ENCODE results near the gene SLC25A30. TPM values are rescaled to one million over a fixed set of nuclear protein-coding genes. Genes with fewer than 3 reads are reported as not detected.
"Not testable (repeated sequence)": the region's sequence is repeated elsewhere in the genome, so short reads cannot be mapped to it uniquely, and the experiment has no call there.

The SLC25A30 gene
- total and polyA plus RNA-seq, 12 donors = 3.4 to 45.6 (median 19.0) TPM

- no peak for DNase-seq
- Histone ChIP-seq H3K27me3 (no peaks in the 10 kb centered on the region), H3K4me3 (no peak overlapping the region), H3K4me1 (replicated peaks in 1 of 2) (peaks cover 6 to 16% of the 10 kb centered on the region in 2 donors), H3K9me3 (replicated peaks in 1 of 3) (no peaks in the 10 kb centered on the region), H3K27ac (no peak overlapping the region), H3K36me3 (replicated peaks in 1 of 2) (peaks cover 0 to 10% of the 10 kb centered on the region in 2 donors)
- TF ChIP-seq CTCF (IDR thresholded peaks at IDR 0.05) = no peak
- TF ChIP-seq POLR2A (IDR thresholded peaks at IDR 0.05) = no peak
- intact Hi-C loops (cut with DNase I) = no loop called here
- 91 to 97% (median 94%) methylated on average over 6 of the region's 6 CpGs for WGBS, 4 donors
Observed at GRCh38 chr13:45391926-45392325, 26.2 kb downstream of the SLC25A30 start.

- H3K4me1 ChIP-seq (replicated peaks in 1 of 2); intact Hi-C loops (cut with DNase I); H3K27ac ChIP-seq; DNase-seq; H3K9me3 ChIP-seq (replicated peaks in 1 of 3); H3K4me3 ChIP-seq; H3K27me3 ChIP-seq; H3K36me3 ChIP-seq (replicated peaks in 1 of 2): not testable (repeated sequence)
- 94 to 97% (median 95%) methylated on average over 24 to 36 of the region's 37 CpGs for WGBS, 4 donors
Observed at GRCh38 chr13:45391128-45391527, 27.0 kb downstream of the SLC25A30 start.

- H3K4me3 ChIP-seq; H3K27me3 ChIP-seq; H3K9me3 ChIP-seq (replicated peaks in 1 of 3); H3K27ac ChIP-seq; DNase-seq; intact Hi-C loops (cut with DNase I); H3K4me1 ChIP-seq (replicated peaks in 1 of 2); H3K36me3 ChIP-seq (replicated peaks in 1 of 2): not testable (repeated sequence)
- 94 to 98% (median 95%) methylated on average over 6 to 9 of the region's 9 CpGs for WGBS, 4 donors
Observed at GRCh38 chr13:45390348-45390747, 27.8 kb downstream of the SLC25A30 start.

- WGBS, 4 donors = 94 to 100% (median 98%) methylated on average over 1 to 4 of the region's 4 CpGs
- TF ChIP-seq POLR2A (IDR thresholded peaks at IDR 0.05) (no peak), CTCF (IDR thresholded peaks at IDR 0.05) (no peak)
- H3K9me3 ChIP-seq (replicated peaks in 1 of 3) = no peaks in the 10 kb centered on the region
- no peak for DNase-seq
- no peaks in the 10 kb centered on the region for H3K27me3 ChIP-seq
- no peak overlapping the region for H3K4me3 ChIP-seq
- no peak overlapping the region for H3K27ac ChIP-seq
- peaks cover 0 to 3% of the 10 kb centered on the region in 2 donors for H3K36me3 ChIP-seq (replicated peaks in 1 of 2)
- intact Hi-C loops (cut with DNase I) = no loop called here
- peaks cover 8% of the 10 kb centered on the region in 2 donors for H3K4me1 ChIP-seq (replicated peaks in 1 of 2)
Observed at GRCh38 chr13:45388664-45389063, 29.5 kb downstream of the SLC25A30 start.

- H3K4me1 ChIP-seq (replicated peaks in 1 of 2); H3K9me3 ChIP-seq (replicated peaks in 1 of 3); H3K36me3 ChIP-seq (replicated peaks in 1 of 2); H3K4me3 ChIP-seq; DNase-seq; H3K27ac ChIP-seq; H3K27me3 ChIP-seq; intact Hi-C loops (cut with DNase I): not testable (repeated sequence)
- 79 to 88% (median 87%) methylated on average over 17 of the region's 17 CpGs for WGBS, 4 donors
Observed at GRCh38 chr13:45386892-45387575, 31.1 kb downstream of the SLC25A30 start.
